ENCODE measurements around the gene CRTC3. TPM values are rescaled to one million over a fixed set of nuclear protein-coding genes. Genes with fewer than 3 reads are reported as not detected.
A peak's percentile ranks its signal among the peaks of the same experiment; 100 is the strongest.

CRTC3 gene
- total and polyA plus RNA-seq, 3 donors from 2014 or later, result 47.1 to 125 (median 105) TPM

DNA sequence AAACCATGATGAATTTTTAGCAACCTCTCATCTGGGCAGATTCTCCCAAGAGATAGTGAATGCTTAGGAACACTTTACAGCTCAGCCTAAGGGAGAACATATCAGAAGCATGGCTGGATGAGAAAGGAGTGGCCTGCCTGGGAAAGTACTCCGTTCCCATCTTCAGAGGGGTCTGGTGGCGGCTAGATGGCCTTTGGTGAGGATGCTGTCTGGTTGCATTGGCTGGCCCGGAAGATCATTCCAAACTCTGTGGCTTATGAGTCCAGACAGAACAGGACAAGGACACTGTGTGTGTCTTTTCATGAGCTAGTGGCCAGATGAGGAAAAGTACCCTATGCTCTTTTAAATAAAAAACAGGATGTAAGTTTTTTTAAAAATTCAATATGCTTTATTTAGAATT is 51.2 kb downstream of the CRTC3 start:
- TF ChIP-seq POLR2A (IDR thresholded peaks at IDR 0.05), result no peak
- TF ChIP-seq, protein P1, sequence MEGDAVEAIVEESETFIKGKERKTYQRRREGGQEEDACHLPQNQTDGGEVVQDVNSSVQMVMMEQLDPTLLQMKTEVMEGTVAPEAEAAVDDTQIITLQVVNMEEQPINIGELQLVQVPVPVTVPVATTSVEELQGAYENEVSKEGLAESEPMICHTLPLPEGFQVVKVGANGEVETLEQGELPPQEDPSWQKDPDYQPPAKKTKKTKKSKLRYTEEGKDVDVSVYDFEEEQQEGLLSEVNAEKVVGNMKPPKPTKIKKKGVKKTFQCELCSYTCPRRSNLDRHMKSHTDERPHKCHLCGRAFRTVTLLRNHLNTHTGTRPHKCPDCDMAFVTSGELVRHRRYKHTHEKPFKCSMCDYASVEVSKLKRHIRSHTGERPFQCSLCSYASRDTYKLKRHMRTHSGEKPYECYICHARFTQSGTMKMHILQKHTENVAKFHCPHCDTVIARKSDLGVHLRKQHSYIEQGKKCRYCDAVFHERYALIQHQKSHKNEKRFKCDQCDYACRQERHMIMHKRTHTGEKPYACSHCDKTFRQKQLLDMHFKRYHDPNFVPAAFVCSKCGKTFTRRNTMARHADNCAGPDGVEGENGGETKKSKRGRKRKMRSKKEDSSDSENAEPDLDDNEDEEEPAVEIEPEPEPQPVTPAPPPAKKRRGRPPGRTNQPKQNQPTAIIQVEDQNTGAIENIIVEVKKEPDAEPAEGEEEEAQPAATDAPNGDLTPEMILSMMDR (IDR thresholded peaks at IDR 0.05), result no peak
- 60 to 80% methylated on average over 3 of the region's 3 CpGs for WGBS, 2 donors
- no peaks in the 10 kb centered on the region for H3K9me3 ChIP-seq
- intact Hi-C loops (cut with DNase I; ENCODE audit: low total_unique reads), result no loop called here
- no peak for DNase-seq
- no peak overlapping the region for H3K4me3 ChIP-seq
- H3K27ac ChIP-seq, result no peak overlapping the region
- H3K36me3 ChIP-seq (ENCODE audit: low read depth, missing control alignments), result no peaks in the 10 kb centered on the region
- peaks cover 11% of the 10 kb centered on the region for H3K4me1 ChIP-seq
- H3K27me3 ChIP-seq, result no peaks in the 10 kb centered on the region

DNA sequence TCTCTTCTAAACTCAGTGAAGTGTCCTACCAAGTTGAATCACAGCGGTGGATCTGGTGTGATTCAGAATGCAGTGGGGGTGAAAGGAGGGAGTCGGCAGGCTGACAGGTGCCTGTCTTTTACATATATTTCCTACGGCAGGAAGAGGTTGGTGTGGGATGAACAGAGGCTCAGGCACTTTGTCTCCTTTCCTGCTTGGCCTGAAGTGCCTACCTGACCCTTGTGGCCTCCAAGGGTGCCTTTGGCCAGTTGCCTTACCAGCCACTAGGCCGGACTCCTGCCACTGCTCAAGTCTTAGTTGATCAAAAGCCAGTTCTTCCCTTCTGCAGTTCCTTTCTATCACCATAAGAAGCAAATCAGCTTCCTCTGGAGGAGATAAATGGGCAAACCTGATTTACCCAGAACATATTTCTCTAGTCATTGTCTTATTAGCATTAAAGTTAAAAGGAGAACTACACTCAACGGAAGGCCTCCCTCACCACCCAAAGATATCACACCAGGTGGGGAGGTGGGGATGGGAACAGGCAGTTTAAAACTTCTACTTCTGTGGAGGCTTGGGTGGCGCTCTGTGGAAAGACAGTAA is 52.1 kb downstream of the CRTC3 start:
- no peak overlapping the region for H3K27ac ChIP-seq
- H3K9me3 ChIP-seq, result no peaks in the 10 kb centered on the region
- H3K4me1 ChIP-seq, result peaks cover 5% of the 10 kb centered on the region
- no peaks in the 10 kb centered on the region for H3K27me3 ChIP-seq
- 70 to 74% methylated on average over 6 of the region's 6 CpGs for WGBS, 2 donors
- no peak overlapping the region for H3K4me3 ChIP-seq
- no peak for DNase-seq
- no peaks in the 10 kb centered on the region for H3K36me3 ChIP-seq (ENCODE audit: low read depth, missing control alignments)
- intact Hi-C loops (cut with DNase I; ENCODE audit: low total_unique reads), result no loop called here
- TF ChIP-seq, protein P1 (IDR thresholded peaks at IDR 0.05), result no peak
- no peak for TF ChIP-seq POLR2A (IDR thresholded peaks at IDR 0.05)

DNA sequence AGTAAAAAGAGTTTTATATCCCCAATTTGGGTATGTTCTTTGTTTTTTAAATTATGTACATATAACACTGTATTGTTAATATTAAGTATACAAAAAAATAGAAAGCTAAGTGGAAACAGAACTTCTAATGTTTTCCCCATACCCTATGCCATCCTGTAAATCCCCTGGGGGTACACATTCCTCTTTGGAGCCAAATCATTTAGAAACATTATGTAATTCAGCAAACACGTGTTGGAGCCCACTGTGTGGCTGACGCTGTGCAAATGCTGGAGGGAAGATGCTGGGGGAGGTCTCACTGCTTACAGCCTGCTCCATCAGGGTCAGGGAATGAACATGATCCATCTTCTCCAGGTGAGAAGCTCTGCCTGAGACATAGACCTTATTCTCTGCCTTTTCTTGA is 52.8 kb downstream of the CRTC3 start:
- peaks cover 5% of the 10 kb centered on the region for H3K4me1 ChIP-seq
- H3K27me3 ChIP-seq, result no peaks in the 10 kb centered on the region
- TF ChIP-seq, protein P1 (IDR thresholded peaks at IDR 0.05), result no peak
- no peak for TF ChIP-seq POLR2A (IDR thresholded peaks at IDR 0.05)
- no peaks in the 10 kb centered on the region for H3K9me3 ChIP-seq
- H3K27ac ChIP-seq, result no peak overlapping the region
- DNase-seq, result no peak
- WGBS, 2 donors, result 55 to 64% methylated on average over 2 of the region's 2 CpGs
- intact Hi-C loops (cut with DNase I; ENCODE audit: low total_unique reads), result no loop called here
- H3K36me3 ChIP-seq (ENCODE audit: low read depth, missing control alignments), result no peaks in the 10 kb centered on the region
- H3K4me3 ChIP-seq, result no peak overlapping the region

DNA sequence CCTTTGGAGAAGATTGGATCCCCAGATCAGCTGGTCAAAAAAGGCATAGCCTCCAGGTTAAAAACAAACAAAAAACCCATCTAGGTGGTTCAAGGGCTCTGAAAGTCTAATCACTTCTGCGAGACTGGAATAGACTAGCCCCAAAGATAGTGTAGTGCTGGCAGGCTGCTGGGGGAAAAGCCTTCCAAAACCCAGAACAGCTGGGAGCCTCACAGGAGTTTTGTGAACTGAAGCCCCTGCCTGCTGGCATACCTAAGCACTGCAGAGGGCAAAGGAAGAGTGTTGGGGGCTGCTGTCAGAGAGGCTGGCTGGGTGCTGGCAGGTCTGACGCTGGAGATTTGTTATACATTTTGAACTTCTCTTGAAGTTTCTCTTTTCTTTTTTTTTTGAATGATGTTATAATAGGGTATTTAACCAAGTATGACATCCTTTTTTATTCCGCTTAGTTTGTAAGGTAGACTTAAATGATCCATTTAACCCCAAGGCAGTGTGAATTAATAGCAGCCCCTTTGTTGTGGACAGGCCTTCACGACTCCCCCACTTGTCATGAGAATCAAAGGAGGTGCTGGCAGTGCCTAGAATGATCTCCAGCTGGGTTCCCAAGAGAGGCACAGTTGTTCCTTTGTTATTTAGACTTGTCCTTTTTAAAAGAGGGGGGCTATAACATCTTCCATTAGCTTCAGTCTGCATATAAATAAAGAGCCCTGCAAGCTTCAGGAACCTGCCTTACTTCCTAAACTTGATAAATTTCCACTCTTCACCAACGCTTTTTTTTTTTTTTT is 53.9 kb downstream of the CRTC3 start:
- Histone ChIP-seq H3K36me3 (ENCODE audit: low read depth, missing control alignments) (no peaks in the 10 kb centered on the region), H3K4me3 (no peak overlapping the region), H3K9me3 (no peaks in the 10 kb centered on the region), H3K27ac (peak overlapping the region in 1 of 2 donors; percentile 27), H3K4me1 (peaks cover 5% of the 10 kb centered on the region), H3K27me3 (no peaks in the 10 kb centered on the region)
- 50 to 59% methylated on average over 5 of the region's 5 CpGs for WGBS, 2 donors
- TF ChIP-seq, protein P1 (IDR thresholded peaks at IDR 0.05), result no peak
- TF ChIP-seq POLR2A (IDR thresholded peaks at IDR 0.05), result no peak
- peak; percentile 44 for DNase-seq
- intact Hi-C loops (cut with DNase I; ENCODE audit: low total_unique reads), result no loop called here

All from testis (tissue), 3 donors.